ENCODE data around the gene AQP12B.

AQP12B gene

DNA sequence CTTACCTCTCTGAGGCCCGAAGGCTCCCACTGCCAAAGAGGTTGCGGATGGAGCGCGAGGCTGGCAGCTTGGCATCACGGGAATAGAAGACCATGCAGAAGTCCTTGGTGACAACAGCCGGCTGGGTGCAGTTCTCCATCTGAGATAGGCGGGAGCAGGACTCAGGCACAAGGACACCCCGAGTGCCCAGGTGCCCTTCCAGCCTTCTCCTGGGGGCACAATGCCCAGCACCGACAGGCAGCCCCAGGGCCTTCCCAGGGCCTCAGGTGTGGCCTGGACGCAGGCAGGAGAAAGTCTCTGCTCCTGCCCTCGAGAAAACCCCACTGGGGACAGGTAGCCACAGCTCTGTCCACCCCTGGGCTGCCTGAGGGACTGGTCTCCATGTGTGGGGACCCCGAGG is 42.6 kb upstream of the AQP12B start:
- Histone ChIP-seq H3K4me3 (ENCODE audit: low read length in 2 of 2) (no peak overlapping the region), H3K36me3 (ENCODE audit: control insufficient read depth in 2 of 2, insufficient read depth in 2 of 2, low read length in 2 of 2) (no peaks in the 10 kb centered on the region), H3K27ac (ENCODE audit: low read depth in 2 of 2, low read length in 2 of 2) (no peak overlapping the region), H3K4me1 (ENCODE audit: control insufficient read depth in 2 of 2, insufficient read depth in 2 of 2, low read length in 2 of 2) (no peaks in the 10 kb centered on the region), H3K27me3 (ENCODE audit: control insufficient read depth in 2 of 2, insufficient read depth in 2 of 2, low read length in 2 of 2) (peaks cover 4% of the 10 kb centered on the region in 2 donors), H3K9ac (ENCODE audit: low read depth in 1 of 2, low read length in 2 of 2) (no peak overlapping the region), H3K9me3 (ENCODE audit: control insufficient read depth in 2 of 2, low read length in 2 of 2) (no peaks in the 10 kb centered on the region)

DNA sequence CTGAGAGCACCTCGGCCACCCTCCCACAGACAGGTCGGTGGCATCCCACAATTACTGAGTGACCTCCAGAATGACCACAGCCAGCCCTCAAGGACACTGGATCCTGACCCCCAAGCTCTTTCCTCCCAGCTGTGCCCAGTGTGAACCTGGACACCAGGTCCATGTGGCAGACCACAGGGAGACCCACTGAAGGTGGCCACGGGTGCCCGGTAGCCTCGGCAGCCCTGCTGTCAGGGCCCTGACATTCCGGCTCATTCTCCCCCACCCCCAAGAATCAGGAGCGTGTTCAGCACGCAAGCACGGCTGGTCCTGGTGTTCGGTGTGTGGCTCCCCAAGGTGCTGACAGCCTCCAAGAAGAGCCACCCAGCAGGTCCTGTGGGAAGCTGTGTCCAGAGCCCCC is 41.7 kb upstream of the AQP12B start:
- H3K4me3 ChIP-seq (ENCODE audit: low read length in 2 of 2): no peak overlapping the region
- H3K9me3 ChIP-seq (ENCODE audit: control insufficient read depth in 2 of 2, low read length in 2 of 2): no peaks in the 10 kb centered on the region
- no peaks in the 10 kb centered on the region for H3K36me3 ChIP-seq (ENCODE audit: control insufficient read depth in 2 of 2, insufficient read depth in 2 of 2, low read length in 2 of 2)
- H3K27me3 ChIP-seq (ENCODE audit: control insufficient read depth in 2 of 2, insufficient read depth in 2 of 2, low read length in 2 of 2): no peaks in the 10 kb centered on the region
- no peaks in the 10 kb centered on the region for H3K4me1 ChIP-seq (ENCODE audit: control insufficient read depth in 2 of 2, insufficient read depth in 2 of 2, low read length in 2 of 2)
- no peak overlapping the region for H3K27ac ChIP-seq (ENCODE audit: low read depth in 2 of 2, low read length in 2 of 2)
- H3K9ac ChIP-seq (ENCODE audit: low read depth in 1 of 2, low read length in 2 of 2): no peak overlapping the region

DNA sequence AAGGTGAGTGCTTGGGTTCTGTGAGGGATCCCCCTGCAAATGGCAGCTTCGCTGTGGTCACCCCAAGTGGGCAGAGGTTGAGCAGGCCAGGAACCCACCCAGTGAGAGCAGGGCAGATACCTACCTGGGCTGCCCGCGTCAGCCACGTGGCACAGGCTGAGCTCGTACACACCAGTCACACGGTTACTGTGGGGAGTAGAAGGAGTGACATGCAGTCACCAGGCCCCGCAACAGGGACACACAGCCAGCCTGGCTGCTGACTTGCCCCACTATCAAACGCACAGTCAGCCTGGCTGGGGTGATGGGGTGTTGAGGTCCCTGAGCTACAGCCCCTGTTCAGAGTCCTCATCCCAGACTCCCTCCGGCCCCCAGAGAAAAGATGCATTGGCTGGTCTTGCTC is 41.2 kb upstream of the AQP12B start:
- no peak overlapping the region for H3K9ac ChIP-seq (ENCODE audit: low read depth in 1 of 2, low read length in 2 of 2)

DNA sequence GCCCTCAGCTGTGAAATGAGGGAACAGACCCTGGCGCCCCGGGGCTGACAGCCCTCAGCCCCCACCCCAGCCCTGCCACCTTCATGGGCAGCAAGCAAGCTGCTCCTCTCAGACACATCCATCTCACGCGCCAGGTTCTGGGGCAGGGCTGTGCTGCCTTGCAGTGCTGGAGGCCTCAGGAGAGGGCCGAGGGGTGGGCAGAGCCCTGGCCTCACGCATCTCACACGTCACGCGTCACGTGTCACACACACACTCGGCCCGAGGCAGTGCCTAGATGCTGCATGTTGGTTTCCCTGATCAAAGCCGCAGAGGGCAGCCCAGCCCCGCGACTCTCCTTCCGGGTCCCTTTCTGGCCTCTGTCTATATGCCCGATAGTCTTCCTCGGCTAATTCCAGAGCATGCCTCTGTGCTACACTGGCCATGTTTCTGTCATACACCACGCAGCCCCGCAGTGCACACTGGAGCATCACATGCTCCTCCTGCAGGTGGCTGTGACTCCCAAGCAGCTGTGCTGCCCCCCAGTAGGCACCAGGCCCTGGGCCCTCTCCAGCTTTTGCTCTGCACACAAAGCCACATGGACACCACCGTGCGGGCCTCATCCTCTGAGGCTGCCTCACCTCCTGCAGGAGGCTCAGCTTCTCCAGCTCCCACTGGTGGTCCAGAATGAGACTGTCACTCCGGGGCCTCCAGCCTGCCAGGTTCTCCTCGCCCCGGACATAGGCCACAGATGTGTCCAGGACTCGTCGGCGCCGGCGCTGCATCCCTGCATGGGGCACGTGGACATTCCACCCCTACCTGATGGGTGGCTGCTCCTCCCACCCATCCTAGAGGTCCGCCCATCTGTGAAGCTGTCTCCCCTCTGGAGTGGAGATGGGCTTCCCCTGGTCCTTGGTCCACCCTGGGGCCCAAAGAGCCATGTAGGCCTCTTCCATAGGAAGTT is 40.4 kb upstream of the AQP12B start:
- Histone ChIP-seq H3K27ac (ENCODE audit: low read depth in 2 of 2, low read length in 2 of 2) (no peak overlapping the region), H3K4me3 (ENCODE audit: low read length in 2 of 2) (no peak overlapping the region), H3K9ac (ENCODE audit: low read depth in 1 of 2, low read length in 2 of 2) (no peak overlapping the region), H3K4me1 (ENCODE audit: control insufficient read depth in 2 of 2, insufficient read depth in 2 of 2, low read length in 2 of 2) (no peaks in the 10 kb centered on the region), H3K36me3 (ENCODE audit: control insufficient read depth in 2 of 2, insufficient read depth in 2 of 2, low read length in 2 of 2) (no peaks in the 10 kb centered on the region), H3K27me3 (ENCODE audit: control insufficient read depth in 2 of 2, insufficient read depth in 2 of 2, low read length in 2 of 2) (no peaks in the 10 kb centered on the region), H3K9me3 (ENCODE audit: control insufficient read depth in 2 of 2, low read length in 2 of 2) (no peaks in the 10 kb centered on the region)

More for the DNA sequence above, 41.2 kb upstream of the AQP12B start:
- H3K27ac ChIP-seq (ENCODE audit: low read depth in 2 of 2, low read length in 2 of 2): no peak overlapping the region
- H3K4me3 ChIP-seq (ENCODE audit: low read length in 2 of 2): no peak overlapping the region
- no peaks in the 10 kb centered on the region for H3K36me3 ChIP-seq (ENCODE audit: control insufficient read depth in 2 of 2, insufficient read depth in 2 of 2, low read length in 2 of 2)
- H3K9me3 ChIP-seq (ENCODE audit: control insufficient read depth in 2 of 2, low read length in 2 of 2): no peaks in the 10 kb centered on the region
- no peaks in the 10 kb centered on the region for H3K27me3 ChIP-seq (ENCODE audit: control insufficient read depth in 2 of 2, insufficient read depth in 2 of 2, low read length in 2 of 2)
- H3K4me1 ChIP-seq (ENCODE audit: control insufficient read depth in 2 of 2, insufficient read depth in 2 of 2, low read length in 2 of 2): no peaks in the 10 kb centered on the region

DNA sequence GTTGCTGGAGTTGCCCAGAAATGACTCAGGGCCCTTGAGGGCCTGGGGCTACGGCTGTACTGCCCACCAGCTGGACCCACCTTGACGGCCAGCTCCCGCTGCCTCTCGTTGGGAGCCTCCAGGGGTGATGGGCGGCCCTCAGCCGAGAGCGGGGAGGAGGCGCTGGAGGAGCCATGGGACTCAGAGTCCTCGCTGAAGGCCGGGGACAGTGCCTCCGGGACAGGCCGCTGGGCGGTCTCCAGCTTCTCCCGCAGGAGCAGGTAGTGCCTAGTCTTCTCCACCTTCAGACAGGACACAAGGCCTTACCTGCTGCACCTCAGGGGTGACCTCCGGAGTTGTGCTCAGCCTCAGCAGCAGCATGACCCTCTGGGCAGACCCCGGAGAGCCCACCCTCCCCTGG is 39.7 kb upstream of the AQP12B start:
- H3K9me3 ChIP-seq (ENCODE audit: control insufficient read depth in 2 of 2, low read length in 2 of 2): no peaks in the 10 kb centered on the region
- H3K27me3 ChIP-seq (ENCODE audit: control insufficient read depth in 2 of 2, insufficient read depth in 2 of 2, low read length in 2 of 2): no peaks in the 10 kb centered on the region
- H3K4me1 ChIP-seq (ENCODE audit: control insufficient read depth in 2 of 2, insufficient read depth in 2 of 2, low read length in 2 of 2): no peaks in the 10 kb centered on the region
- no peak overlapping the region for H3K4me3 ChIP-seq (ENCODE audit: low read length in 2 of 2)
- no peaks in the 10 kb centered on the region for H3K36me3 ChIP-seq (ENCODE audit: control insufficient read depth in 2 of 2, insufficient read depth in 2 of 2, low read length in 2 of 2)
- H3K27ac ChIP-seq (ENCODE audit: low read depth in 2 of 2, low read length in 2 of 2): no peak overlapping the region
- no peak overlapping the region for H3K9ac ChIP-seq (ENCODE audit: low read depth in 1 of 2, low read length in 2 of 2)

DNA sequence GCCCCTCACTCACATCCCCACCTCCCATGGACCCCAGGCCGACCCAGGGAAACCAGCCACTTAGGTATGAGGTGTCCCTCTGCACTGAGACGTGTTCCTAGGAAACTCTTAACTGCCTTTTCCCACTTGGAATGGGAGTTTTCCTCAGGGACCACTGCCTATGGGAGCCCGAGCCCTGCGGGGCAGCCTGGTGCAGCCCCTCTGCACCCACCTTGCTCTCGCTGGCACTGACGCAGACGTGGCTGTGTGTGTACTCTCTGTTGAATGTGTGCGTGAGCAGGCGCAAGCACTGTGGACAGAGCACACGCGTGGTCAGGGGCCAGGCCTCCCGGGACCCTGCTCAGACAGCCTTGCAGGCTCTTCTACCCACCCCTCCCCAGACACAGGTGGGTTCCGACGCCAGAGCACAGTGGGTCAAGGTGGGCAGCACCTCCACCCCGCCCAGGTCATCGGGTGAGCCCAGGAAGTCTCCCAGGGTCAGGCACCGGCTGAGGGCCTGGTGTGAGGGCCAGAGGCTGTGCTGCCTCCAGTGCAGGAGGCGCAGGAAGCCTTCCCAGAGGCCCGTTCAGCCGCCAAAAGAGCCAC is 39.0 kb upstream of the AQP12B start:
- Histone ChIP-seq H3K4me3 (ENCODE audit: low read length in 2 of 2) (no peak overlapping the region), H3K27me3 (ENCODE audit: control insufficient read depth in 2 of 2, insufficient read depth in 2 of 2, low read length in 2 of 2) (no peaks in the 10 kb centered on the region), H3K27ac (ENCODE audit: low read depth in 2 of 2, low read length in 2 of 2) (no peak overlapping the region), H3K9ac (ENCODE audit: low read depth in 1 of 2, low read length in 2 of 2) (no peak overlapping the region), H3K4me1 (ENCODE audit: control insufficient read depth in 2 of 2, insufficient read depth in 2 of 2, low read length in 2 of 2) (no peaks in the 10 kb centered on the region), H3K36me3 (ENCODE audit: control insufficient read depth in 2 of 2, insufficient read depth in 2 of 2, low read length in 2 of 2) (no peaks in the 10 kb centered on the region), H3K9me3 (ENCODE audit: control insufficient read depth in 2 of 2, low read length in 2 of 2) (no peaks in the 10 kb centered on the region)

DNA sequence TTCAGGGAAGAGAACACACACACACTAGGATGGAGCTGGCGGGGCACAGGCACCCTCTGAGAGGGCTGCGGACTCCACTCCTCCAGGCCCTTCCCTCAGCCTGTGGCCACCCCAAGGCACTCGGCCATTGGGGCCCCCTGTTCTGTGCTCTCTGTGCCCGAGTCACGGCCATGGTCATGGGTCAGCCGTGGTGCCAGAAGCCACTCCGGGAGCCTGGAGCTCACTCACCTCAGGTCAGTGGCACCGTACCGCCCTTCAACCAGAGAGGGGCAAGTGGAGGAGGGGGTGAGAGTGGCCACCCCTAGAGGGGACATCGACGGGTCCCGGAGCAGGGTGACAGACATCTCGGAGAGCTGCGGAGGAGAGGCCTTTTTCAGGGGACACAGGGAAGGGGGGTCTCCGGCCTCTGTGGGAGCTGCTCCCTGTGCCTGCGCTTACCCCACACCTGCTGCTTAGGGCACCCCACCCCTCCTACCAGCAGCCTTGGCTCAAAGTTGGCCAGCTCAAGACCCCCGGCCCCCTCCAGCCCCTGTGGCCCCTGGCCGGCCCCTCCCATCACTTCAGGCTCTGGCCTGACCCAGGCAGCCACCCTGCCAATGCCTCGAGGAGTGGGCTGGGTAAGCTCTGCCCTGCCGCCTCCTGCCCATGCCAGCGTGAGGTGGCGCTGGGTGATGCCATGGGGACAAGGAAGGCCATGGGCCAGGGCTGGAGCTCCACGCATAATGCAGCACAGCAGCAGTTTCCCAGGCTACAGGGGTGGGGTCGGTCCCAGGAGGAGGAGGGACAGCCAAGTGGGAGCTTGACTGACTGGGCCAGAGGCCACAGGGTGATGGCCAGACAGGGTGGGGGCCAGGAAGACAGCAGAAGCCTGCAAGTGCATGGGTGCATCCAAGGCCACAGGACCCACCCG is 38.3 kb upstream of the AQP12B start:
- H3K36me3 ChIP-seq (ENCODE audit: control insufficient read depth in 2 of 2, insufficient read depth in 2 of 2, low read length in 2 of 2): no peaks in the 10 kb centered on the region
- H3K4me3 ChIP-seq (ENCODE audit: low read length in 2 of 2): no peak overlapping the region
- H3K4me1 ChIP-seq (ENCODE audit: control insufficient read depth in 2 of 2, insufficient read depth in 2 of 2, low read length in 2 of 2): no peaks in the 10 kb centered on the region
- H3K9me3 ChIP-seq (ENCODE audit: control insufficient read depth in 2 of 2, low read length in 2 of 2): no peaks in the 10 kb centered on the region
- H3K27ac ChIP-seq (ENCODE audit: low read depth in 2 of 2, low read length in 2 of 2): no peak overlapping the region
- no peaks in the 10 kb centered on the region for H3K27me3 ChIP-seq (ENCODE audit: control insufficient read depth in 2 of 2, insufficient read depth in 2 of 2, low read length in 2 of 2)
- no peak overlapping the region for H3K9ac ChIP-seq (ENCODE audit: low read depth in 1 of 2, low read length in 2 of 2)

DNA sequence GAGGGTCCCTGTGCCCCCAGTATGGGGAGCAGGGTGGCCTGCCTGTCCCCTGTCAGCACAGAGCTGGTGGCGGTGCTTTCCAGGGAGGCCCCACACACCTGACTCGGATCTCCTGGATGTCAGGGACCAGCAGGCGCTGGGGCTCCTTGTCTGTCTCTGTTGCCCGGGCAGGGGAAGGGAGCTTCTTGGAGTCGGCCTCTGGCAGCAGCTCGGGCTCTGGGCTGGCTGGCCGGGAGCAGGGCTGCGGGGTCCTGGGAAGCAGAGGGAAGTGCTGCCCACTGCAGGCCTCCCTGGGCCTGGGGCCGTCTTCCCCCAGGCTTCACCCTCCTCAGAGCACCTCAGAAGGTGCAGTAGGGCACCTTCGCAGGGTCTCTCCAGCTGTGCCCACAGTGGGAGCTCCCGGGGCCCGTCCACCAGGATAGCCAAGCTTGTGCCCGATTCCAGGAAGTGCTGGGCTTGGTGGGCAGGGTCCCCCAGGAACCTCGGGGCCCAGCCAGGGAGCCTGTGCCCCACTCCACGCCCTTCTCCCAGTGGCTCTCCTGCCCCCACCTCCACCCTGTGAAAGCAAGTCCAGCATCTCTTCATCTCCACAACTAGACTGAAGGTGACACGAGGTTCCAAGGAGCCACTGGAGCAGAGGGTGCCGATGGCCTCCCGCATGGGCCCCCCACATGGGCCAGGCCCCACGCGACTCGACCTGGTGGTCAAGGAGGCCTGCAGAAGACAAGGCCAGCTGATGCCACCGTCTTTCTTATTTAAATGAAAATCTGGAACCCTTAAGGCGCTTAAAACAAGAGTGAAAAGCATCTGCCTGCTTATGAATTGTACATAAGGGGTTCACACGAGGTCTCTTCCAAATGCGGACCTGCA is 37.2 kb upstream of the AQP12B start:
- Histone ChIP-seq H3K27ac (ENCODE audit: low read depth in 2 of 2, low read length in 2 of 2) (no peak overlapping the region), H3K4me3 (ENCODE audit: low read length in 2 of 2) (no peak overlapping the region), H3K36me3 (ENCODE audit: control insufficient read depth in 2 of 2, insufficient read depth in 2 of 2, low read length in 2 of 2) (no peaks in the 10 kb centered on the region)

DNA sequence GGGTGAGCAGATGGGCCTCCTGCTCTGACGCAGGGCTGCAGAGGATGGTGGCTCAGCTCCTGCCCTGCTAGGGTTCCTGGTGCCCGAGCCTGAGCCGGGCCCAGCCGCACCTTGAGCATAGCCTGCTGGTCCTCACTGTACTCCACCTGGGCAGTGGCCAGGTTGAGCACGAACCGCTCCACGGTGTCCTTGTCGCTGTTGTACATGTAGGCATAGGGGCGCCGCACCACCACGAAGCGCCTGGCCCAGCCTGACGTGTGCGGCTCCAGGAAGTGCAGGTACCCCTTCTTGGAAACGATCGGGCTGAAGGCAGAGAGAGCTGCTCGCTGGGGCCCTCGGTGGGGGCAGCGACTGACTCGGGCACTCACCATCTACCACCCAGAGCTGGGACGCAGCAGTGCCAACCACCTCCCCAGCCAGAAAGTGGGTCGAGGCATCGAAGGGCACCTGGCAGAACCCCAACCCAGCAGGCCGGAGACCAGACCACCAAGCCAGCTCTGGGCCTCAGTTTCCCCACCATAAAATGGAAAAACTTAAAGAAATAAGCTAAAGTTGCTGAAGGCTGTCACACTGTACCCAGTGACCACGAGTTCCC is 36.3 kb upstream of the AQP12B start:
- Histone ChIP-seq H3K4me1 (ENCODE audit: control insufficient read depth in 2 of 2, insufficient read depth in 2 of 2, low read length in 2 of 2) (no peaks in the 10 kb centered on the region), H3K4me3 (ENCODE audit: low read length in 2 of 2) (no peak overlapping the region), H3K9me3 (ENCODE audit: control insufficient read depth in 2 of 2, low read length in 2 of 2) (no peaks in the 10 kb centered on the region), H3K36me3 (ENCODE audit: control insufficient read depth in 2 of 2, insufficient read depth in 2 of 2, low read length in 2 of 2) (no peaks in the 10 kb centered on the region), H3K27ac (ENCODE audit: low read depth in 2 of 2, low read length in 2 of 2) (no peak overlapping the region), H3K9ac (ENCODE audit: low read depth in 1 of 2, low read length in 2 of 2) (no peak overlapping the region), H3K27me3 (ENCODE audit: control insufficient read depth in 2 of 2, insufficient read depth in 2 of 2, low read length in 2 of 2) (no peaks in the 10 kb centered on the region)

More for the DNA sequence above, 37.2 kb upstream of the AQP12B start:
- Histone ChIP-seq H3K9ac (ENCODE audit: low read depth in 1 of 2, low read length in 2 of 2) (no peak overlapping the region), H3K4me1 (ENCODE audit: control insufficient read depth in 2 of 2, insufficient read depth in 2 of 2, low read length in 2 of 2) (no peaks in the 10 kb centered on the region), H3K27me3 (ENCODE audit: control insufficient read depth in 2 of 2, insufficient read depth in 2 of 2, low read length in 2 of 2) (no peaks in the 10 kb centered on the region), H3K9me3 (ENCODE audit: control insufficient read depth in 2 of 2, low read length in 2 of 2) (no peaks in the 10 kb centered on the region)
